ENCODE results near the gene LAMTOR2. TPM values are rescaled to one million over a fixed set of nuclear protein-coding genes. Genes with fewer than 3 reads are reported as not detected.

The LAMTOR2 gene
- total and polyA plus RNA-seq, 10 of the 15 experiments (the other 5 are each of a cell fraction or from before 2014, with no cell fraction given) = 71.9 to 264 (median 97.0) TPM

DNA sequence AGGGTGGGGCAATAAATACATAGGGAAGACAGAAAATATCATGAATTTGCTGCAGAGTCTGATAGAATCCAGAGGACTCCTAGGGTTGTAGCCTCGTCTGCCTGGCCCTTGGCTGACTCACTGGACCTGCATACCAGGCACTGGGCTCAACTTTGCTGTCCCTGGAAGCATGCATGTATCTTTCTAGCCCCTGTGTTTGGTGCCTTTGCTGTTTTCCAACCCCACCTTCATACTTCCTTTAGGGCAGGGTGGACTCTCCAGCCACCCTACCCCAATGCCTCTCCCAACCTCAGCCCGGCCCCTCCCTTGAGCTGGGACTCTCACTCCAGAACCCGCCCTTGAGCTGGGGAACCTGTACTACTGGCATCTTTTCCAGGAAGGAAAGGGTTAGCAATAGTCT, 7.6 kb downstream of the LAMTOR2 start:
- ChIA-PET POLR2A (interaction anchor here (0.6 to 0.7 kb wide), 2 partner anchors 214 to 1009 kb away, joined by 3 to 4 read pairs; no protein-coding TSS in a partner anchor), RAD21 (ENCODE audit: unreplicated experiment) (no interaction called here), CTCF (interaction anchor here (0.8 to 6.4 kb wide), 2 partner anchors 73 to 124 kb away, joined by 3 to 102 read pairs; no protein-coding TSS in a partner anchor), SMC1A (ENCODE audit: uncharacterized antibody, unreplicated experiment) (no interaction called here)
- Histone ChIP-seq H3K4me3 (no peak overlapping the region), H3K9ac (ENCODE audit: control insufficient read depth, insufficient read depth, low read length) (no peak overlapping the region), H4K20me1 (ENCODE audit: control insufficient read depth, insufficient read depth) (no peaks in the 10 kb centered on the region), H3K79me2 (ENCODE audit: control insufficient read depth, insufficient read depth, low read length) (no peaks in the 10 kb centered on the region), H3K9me3 (replicated peaks; ENCODE audit: control insufficient read depth, insufficient read depth, low read length) (no peaks in the 10 kb centered on the region), H3K27me3 (replicated peaks in 1 of 2; ENCODE audit: control insufficient read depth in 2 of 2, insufficient read depth in 2 of 2, low read length in 1 of 2) (no peaks in the 10 kb centered on the region), H3K27ac (ENCODE audit: control insufficient read depth, insufficient read depth) (no peak overlapping the region), H3K4me1 (ENCODE audit: control insufficient read depth, insufficient read depth, low read length) (no peaks in the 10 kb centered on the region), H3K4me2 (ENCODE audit: control insufficient read depth, insufficient read depth) (no peak overlapping the region), H3K36me3 (ENCODE audit: control insufficient read depth in 2 of 2, insufficient read depth in 2 of 2, low read length in 1 of 2) (no peaks in the 10 kb centered on the region), H2AFZ (ENCODE audit: control insufficient read depth, low read depth, low read length) (no peak overlapping the region)
- no TSS peak for BruUV-seq (replicated peaks)
- no peak for ATAC-seq
- intact Hi-C loops (cut with micrococcal nuclease; ENCODE audit: unreplicated experiment) (no loop called here), in situ Hi-C loops (cut with MboI) (no loop called here)
- TF ChIP-seq KDM1A (IDR thresholded peaks at IDR 0.05; ENCODE audit: borderline replicate concordance) (no peak), TCF3 (IDR thresholded peaks at IDR 0.05; ENCODE audit: borderline replicate concordance, insufficient read depth, low read depth, low read length) (no peak), JUNB (IDR thresholded peaks at IDR 0.05) (no peak), PAX8 (IDR thresholded peaks at IDR 0.05) (no peak), MYB (IDR thresholded peaks at IDR 0.05; ENCODE audit: borderline replicate concordance, low read depth, low read length) (no peak), CREB1 (IDR thresholded peaks at IDR 0.05; ENCODE audit: low read depth) (no peak)
- no peak for DNase-seq (ENCODE audit: low read depth, low spot score)
- WGBS (ENCODE audit: insufficient coverage, insufficient replicate concordance, low lambda C conversion rate, missing lambda C conversion rate) = 29% methylated on average over 3 of the region's 3 CpGs
- no peak for FAIRE-seq

GRCh38 chr1:156063997-156064285, 9.4 kb downstream of the LAMTOR2 start:
- intact Hi-C loops (cut with micrococcal nuclease; ENCODE audit: unreplicated experiment) = no loop called here
- ATAC-seq (no peak), FAIRE-seq (no peak), DNase-seq (ENCODE audit: low read depth, low spot score) (no peak)
- Histone ChIP-seq H3K4me3 (no peak overlapping the region), H3K9ac (ENCODE audit: control insufficient read depth, insufficient read depth, low read length) (no peak overlapping the region), H3K4me2 (ENCODE audit: control insufficient read depth, insufficient read depth) (no peak overlapping the region), H3K9me3 (replicated peaks; ENCODE audit: control insufficient read depth, insufficient read depth, low read length) (no peaks in the 10 kb centered on the region), H3K79me2 (ENCODE audit: control insufficient read depth, insufficient read depth, low read length) (no peaks in the 10 kb centered on the region), H3K27ac (ENCODE audit: control insufficient read depth, insufficient read depth) (no peak overlapping the region), H2AFZ (ENCODE audit: control insufficient read depth, low read depth, low read length) (no peak overlapping the region), H4K20me1 (ENCODE audit: control insufficient read depth, insufficient read depth) (no peaks in the 10 kb centered on the region), H3K36me3 (ENCODE audit: control insufficient read depth in 2 of 2, insufficient read depth in 2 of 2, low read length in 1 of 2) (no peaks in the 10 kb centered on the region), H3K4me1 (ENCODE audit: control insufficient read depth, insufficient read depth, low read length) (no peaks in the 10 kb centered on the region), H3K27me3 (replicated peaks in 1 of 2; ENCODE audit: control insufficient read depth in 2 of 2, insufficient read depth in 2 of 2, low read length in 1 of 2) (no peaks in the 10 kb centered on the region)
- SMC1A ChIA-PET (ENCODE audit: uncharacterized antibody, unreplicated experiment) = interaction anchor here (0.6 to 5.4 kb wide), 6 partner anchors 73 to 234 kb away, joined by 3 to 69 read pairs (median 4); partner anchors contain the start of gene RXFP4
- in situ Hi-C loops (cut with MboI) = no loop called here
- POLR2A ChIA-PET = interaction anchor here (1.1 kb wide), 1 partner anchor 11 kb away, joined by 3 read pairs; no protein-coding TSS in a partner anchor
- BruUV-seq (replicated peaks) = no TSS peak
- RAD21 ChIA-PET (ENCODE audit: unreplicated experiment) = interaction anchor here (4.2 to 5.1 kb wide), 2 partner anchors 75 to 126 kb away, joined by 39 to 68 read pairs; no protein-coding TSS in a partner anchor
- 93% methylated on average over 2 of the region's 2 CpGs for WGBS (ENCODE audit: insufficient coverage, insufficient replicate concordance, low lambda C conversion rate, missing lambda C conversion rate)
- CTCF ChIA-PET = interaction anchor here (1.1 to 6.4 kb wide), 7 partner anchors 12 to 131 kb away, joined by 3 to 102 read pairs (median 3); no protein-coding TSS in a partner anchor
- TF ChIP-seq MAX (IDR thresholded peaks at IDR 0.05; ENCODE audit: low read depth, low read length) (no peak), RELA (IDR thresholded peaks at IDR 0.05; ENCODE audit: borderline replicate concordance, partially characterized antibody) (no peak), STAT1 (conservative IDR thresholded peaks at IDR 0.05) (no peak), GABPA (IDR thresholded peaks at IDR 0.05; ENCODE audit: low read depth) (no peak), MXI1 (IDR thresholded peaks at IDR 0.05; ENCODE audit: low read depth, low read length) (no peak), BRCA1 (IDR thresholded peaks at IDR 0.05; ENCODE audit: low read depth, low read length) (no peak), SIX5 (IDR thresholded peaks at IDR 0.05; ENCODE audit: low read depth, low read length, severe bottlenecking) (no peak), NFXL1 (IDR thresholded peaks at IDR 0.05; ENCODE audit: borderline replicate concordance) (no peak), HCFC1 (IDR thresholded peaks at IDR 0.05; ENCODE audit: low read length) (no peak), ETV6 (conservative IDR thresholded peaks at IDR 0.05 in 1 of 2, IDR thresholded peaks at IDR 0.05 in 1 of 2; ENCODE audit: borderline replicate concordance in 1 of 2, low read depth in 1 of 2) (no peak), TBL1XR1 (IDR thresholded peaks at IDR 0.05; ENCODE audit: low read depth, low read length) (no peak)
- TF ChIP-seq, protein P1, sequence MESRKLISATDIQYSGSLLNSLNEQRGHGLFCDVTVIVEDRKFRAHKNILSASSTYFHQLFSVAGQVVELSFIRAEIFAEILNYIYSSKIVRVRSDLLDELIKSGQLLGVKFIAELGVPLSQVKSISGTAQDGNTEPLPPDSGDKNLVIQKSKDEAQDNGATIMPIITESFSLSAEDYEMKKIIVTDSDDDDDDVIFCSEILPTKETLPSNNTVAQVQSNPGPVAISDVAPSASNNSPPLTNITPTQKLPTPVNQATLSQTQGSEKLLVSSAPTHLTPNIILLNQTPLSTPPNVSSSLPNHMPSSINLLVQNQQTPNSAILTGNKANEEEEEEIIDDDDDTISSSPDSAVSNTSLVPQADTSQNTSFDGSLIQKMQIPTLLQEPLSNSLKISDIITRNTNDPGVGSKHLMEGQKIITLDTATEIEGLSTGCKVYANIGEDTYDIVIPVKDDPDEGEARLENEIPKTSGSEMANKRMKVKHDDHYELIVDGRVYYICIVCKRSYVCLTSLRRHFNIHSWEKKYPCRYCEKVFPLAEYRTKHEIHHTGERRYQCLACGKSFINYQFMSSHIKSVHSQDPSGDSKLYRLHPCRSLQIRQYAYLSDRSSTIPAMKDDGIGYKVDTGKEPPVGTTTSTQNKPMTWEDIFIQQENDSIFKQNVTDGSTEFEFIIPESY (IDR thresholded peaks at IDR 0.05) = no peak

All from GM12878 (cell line).